Astrocyte of the cerebellum (primary cell): ENCODE data around the gene CGNL1.
A peak's percentile ranks its signal among the peaks of the same experiment; 100 is the strongest.

Experiments used
- DNase-seq: peaks from one replicate; pipeline ENCODE4 v3.0.0-alpha.2; 2011; ENCODE audit warnings: low read depth
- H3K4me3 ChIP-seq: 2 replicates; pipeline ENCODE4 v1.5.1; 2011; ENCODE audit warnings: mild to moderate bottlenecking, low read depth, low read length, moderate library complexity
- CTCF ChIP-seq: IDR thresholded peaks from 2 replicates; pipeline ENCODE4 v1.5.1; 2012; ENCODE audit warnings: low read length, low read depth, moderate library complexity, mild to moderate bottlenecking; ENCODE audit errors: missing control alignments
- in situ Hi-C: cut with HindIII; loops from 2 replicates; pipeline ENCODE4 v1.10.0; 2017; ENCODE audit warnings: low sequenced_read_pairs

CGNL1 gene

GRCh38 chr15:57570994-57571393 is 194.7 kb downstream of the CGNL1 start:
- DNase-seq, result peak; percentile 18
- TF ChIP-seq CTCF, result no peak
- H3K4me3 ChIP-seq, result no peak overlapping the region
- in situ Hi-C loops, result no loop called here

- DNase-seq, result no peak
- no peak overlapping the region for H3K4me3 ChIP-seq
- in situ Hi-C loops, result no loop called here
- TF ChIP-seq CTCF, result no peak
Measured at GRCh38 chr15:57571725-57572124, 195.4 kb downstream of the CGNL1 start.

GRCh38 chr15:57572468-57572867 is 196.2 kb downstream of the CGNL1 start:
- in situ Hi-C loops, result no loop called here
- DNase-seq, result no peak
- no peak for TF ChIP-seq CTCF
- H3K4me3 ChIP-seq, result no peak overlapping the region

- no peak for DNase-seq
- no peak for TF ChIP-seq CTCF
- no peak overlapping the region for H3K4me3 ChIP-seq
- in situ Hi-C loops, result no loop called here
Measured at GRCh38 chr15:57573151-57573550, 196.8 kb downstream of the CGNL1 start.

- H3K4me3 ChIP-seq, result no peak overlapping the region
- DNase-seq, result no peak
- no peak for TF ChIP-seq CTCF
- in situ Hi-C loops, result no loop called here
Measured at GRCh38 chr15:57575363-57575762, 199.1 kb downstream of the CGNL1 start.

- TF ChIP-seq CTCF, result no peak
- in situ Hi-C loops, result no loop called here
- no peak for DNase-seq
- no peak overlapping the region for H3K4me3 ChIP-seq
Measured at GRCh38 chr15:57578288-57578900, 202.1 kb downstream of the CGNL1 start.
